Measurements from ENCODE around the gene DNAJA4. TPM values are rescaled to one million over a fixed set of nuclear protein-coding genes. Genes with fewer than 3 reads are reported as not detected.
"Not testable (repeated sequence)": the region's sequence is repeated elsewhere in the genome, so short reads cannot be mapped to it uniquely, and the experiment has no call there.

The DNAJA4 gene
- total RNA-seq, 2 donors from 2014 or later: 30.2 to 49.9 TPM

DNA sequence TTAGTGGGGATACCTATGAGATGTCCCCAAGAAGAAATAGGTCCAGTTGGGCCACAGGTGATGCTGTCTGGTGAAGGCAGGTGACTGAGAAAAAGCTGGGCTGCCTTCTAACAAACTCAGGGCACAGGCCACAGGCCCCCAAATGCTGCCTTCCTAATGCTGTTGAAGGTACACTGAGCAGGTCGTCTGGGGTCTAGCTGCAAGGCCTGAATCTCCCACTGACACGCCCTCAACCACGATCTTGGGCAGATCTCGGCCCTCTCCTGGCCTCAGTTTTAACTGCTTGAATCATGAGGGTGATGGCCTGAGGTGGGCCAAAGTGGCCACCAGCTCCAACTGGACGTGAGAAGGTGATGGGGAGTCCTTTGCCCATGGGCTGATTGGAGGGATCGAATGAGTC lies 27.9 kb upstream of the DNAJA4 start:
- peaks cover 11% of the 10 kb centered on the region for H3K27me3 Mint-ChIP-seq
- H3K36me3 Mint-ChIP-seq (ENCODE audit: low read depth): no peaks in the 10 kb centered on the region
- no peak for ATAC-seq (replicated peaks)
- H3K4me1 Mint-ChIP-seq: no peaks in the 10 kb centered on the region
- H3K4me3 Mint-ChIP-seq: no peak overlapping the region
- H3K9me3 Mint-ChIP-seq: no peaks in the 10 kb centered on the region
- H3K27ac Mint-ChIP-seq: no peak overlapping the region

DNA sequence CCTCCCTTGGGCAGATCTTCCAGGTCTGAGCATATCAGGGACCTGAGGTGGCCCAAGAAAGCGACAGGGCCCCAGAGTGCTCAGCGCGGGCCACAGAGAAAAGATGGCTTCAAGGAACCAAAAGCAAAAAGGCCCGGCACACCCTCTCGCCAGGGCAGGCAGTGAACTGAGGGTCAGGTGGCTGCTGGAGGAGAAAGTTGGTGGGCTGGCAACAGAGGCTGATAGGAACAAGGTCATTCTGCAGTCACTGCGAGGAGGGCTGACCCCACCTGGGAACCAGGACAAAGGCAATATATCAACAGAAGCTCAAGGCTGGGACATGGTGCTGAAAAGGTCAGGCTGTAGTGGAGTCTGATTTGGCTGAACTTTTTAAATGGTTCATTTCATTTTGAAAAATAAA lies 27.2 kb upstream of the DNAJA4 start:
- Mint-ChIP-seq H3K9me3 (no peaks in the 10 kb centered on the region), H3K36me3 (ENCODE audit: low read depth) (no peaks in the 10 kb centered on the region), H3K27ac (no peak overlapping the region), H3K4me3 (no peak overlapping the region), H3K27me3 (peaks cover 11% of the 10 kb centered on the region), H3K4me1 (no peaks in the 10 kb centered on the region)
- ATAC-seq (replicated peaks): no peak

- no peaks in the 10 kb centered on the region for H3K36me3 Mint-ChIP-seq (ENCODE audit: low read depth)
- no peaks in the 10 kb centered on the region for H3K4me1 Mint-ChIP-seq
- ATAC-seq (replicated peaks): no peak
- no peak overlapping the region for H3K27ac Mint-ChIP-seq
- H3K27me3 Mint-ChIP-seq: peaks cover 8% of the 10 kb centered on the region
- no peaks in the 10 kb centered on the region for H3K9me3 Mint-ChIP-seq
- H3K4me3 Mint-ChIP-seq: no peak overlapping the region
Observed at GRCh38 chr15:78239811-78240210, 24.6 kb upstream of the DNAJA4 start.

DNA sequence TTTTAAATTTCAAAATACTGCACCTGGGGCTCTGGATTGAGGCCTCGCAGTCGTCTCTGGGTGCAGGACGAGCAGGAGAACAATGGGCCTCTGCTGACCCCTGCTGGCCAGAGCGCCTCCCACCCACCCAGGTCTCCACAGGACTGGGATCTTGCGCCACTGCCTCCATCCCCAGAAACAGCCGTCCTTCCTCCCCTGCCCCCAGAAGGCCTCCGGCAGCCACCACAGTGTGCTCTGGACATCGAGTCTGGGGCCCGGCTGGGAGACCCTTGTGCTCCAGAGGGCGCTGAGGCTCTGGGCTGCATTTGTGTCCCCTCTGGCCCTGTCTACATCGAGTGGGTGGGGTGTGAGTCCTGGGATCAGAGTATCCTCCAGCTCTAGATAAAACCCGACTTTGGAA lies 23.3 kb upstream of the DNAJA4 start:
- Mint-ChIP-seq H3K27ac (no peak overlapping the region), H3K4me1 (no peaks in the 10 kb centered on the region), H3K27me3 (peaks cover 3% of the 10 kb centered on the region), H3K4me3 (no peak overlapping the region), H3K36me3 (ENCODE audit: low read depth) (no peaks in the 10 kb centered on the region), H3K9me3 (no peaks in the 10 kb centered on the region)
- ATAC-seq (replicated peaks): peak; percentile 97

- H3K27ac Mint-ChIP-seq: no peak overlapping the region
- H3K9me3 Mint-ChIP-seq: no peaks in the 10 kb centered on the region
- ATAC-seq (replicated peaks): peak; percentile 36
Observed at GRCh38 chr15:78242128-78242527, 22.2 kb upstream of the DNAJA4 start.

DNA sequence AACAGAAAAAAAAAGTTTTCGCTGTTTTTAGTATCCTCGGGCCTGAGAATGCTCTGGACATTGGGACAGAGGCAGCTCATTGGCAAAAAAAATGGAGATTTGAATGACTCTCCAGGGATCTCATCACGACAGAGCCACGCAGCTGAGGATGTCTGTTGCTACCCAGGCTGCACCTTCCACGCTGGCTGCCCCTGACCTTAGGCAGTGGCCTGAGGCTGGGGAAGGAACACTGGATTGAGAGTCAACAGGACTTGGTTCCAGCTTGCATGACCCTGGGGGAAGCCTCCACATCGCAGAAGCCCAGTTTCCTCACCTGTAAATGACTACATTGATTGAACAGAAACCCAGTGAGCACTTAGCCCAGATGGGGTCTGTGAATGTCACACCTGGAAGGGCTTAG lies 21.3 kb upstream of the DNAJA4 start:
- H3K27ac Mint-ChIP-seq: no peak overlapping the region
- H3K4me3 Mint-ChIP-seq: no peak overlapping the region
- H3K36me3 Mint-ChIP-seq (ENCODE audit: low read depth): no peaks in the 10 kb centered on the region
- H3K9me3 Mint-ChIP-seq: no peaks in the 10 kb centered on the region
- H3K4me1 Mint-ChIP-seq: no peaks in the 10 kb centered on the region
- H3K27me3 Mint-ChIP-seq: peaks cover 3% of the 10 kb centered on the region
- ATAC-seq (replicated peaks): no peak

More at GRCh38 chr15:78242128-78242527, 22.2 kb upstream of the DNAJA4 start:
- H3K27me3 Mint-ChIP-seq: peaks cover 3% of the 10 kb centered on the region
- no peaks in the 10 kb centered on the region for H3K4me1 Mint-ChIP-seq
- no peaks in the 10 kb centered on the region for H3K36me3 Mint-ChIP-seq (ENCODE audit: low read depth)
- no peak overlapping the region for H3K4me3 Mint-ChIP-seq

- H3K4me1 Mint-ChIP-seq: no peaks in the 10 kb centered on the region
- H3K36me3 Mint-ChIP-seq (ENCODE audit: low read depth): no peaks in the 10 kb centered on the region
- no peak overlapping the region for H3K27ac Mint-ChIP-seq
- peaks cover 3% of the 10 kb centered on the region for H3K27me3 Mint-ChIP-seq
- no peak overlapping the region for H3K4me3 Mint-ChIP-seq
- ATAC-seq (replicated peaks): no peak
- H3K9me3 Mint-ChIP-seq: no peaks in the 10 kb centered on the region
Observed at GRCh38 chr15:78243491-78243941, 20.8 kb upstream of the DNAJA4 start.

DNA sequence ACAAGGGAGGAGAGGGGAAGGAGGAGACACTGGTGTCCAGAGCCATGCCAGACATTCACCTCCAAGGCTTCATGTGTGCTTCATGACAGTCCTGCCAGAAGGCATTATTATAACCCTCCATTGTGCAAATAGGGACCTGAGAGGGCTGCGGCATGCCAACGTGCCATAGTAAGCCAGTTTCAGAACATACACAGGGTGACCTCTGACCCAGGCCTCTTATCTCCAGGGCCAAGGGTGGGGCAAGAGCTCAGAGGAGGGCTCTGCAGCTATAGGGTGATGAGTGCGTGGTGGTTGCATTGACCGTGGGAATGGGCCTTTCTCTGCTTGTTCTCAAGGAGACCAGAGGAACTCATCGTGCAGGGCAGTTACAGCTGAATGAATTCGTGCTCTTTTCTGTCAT lies 20.3 kb upstream of the DNAJA4 start:
- peaks cover 3% of the 10 kb centered on the region for H3K27me3 Mint-ChIP-seq
- no peaks in the 10 kb centered on the region for H3K4me1 Mint-ChIP-seq
- no peak overlapping the region for H3K4me3 Mint-ChIP-seq
- no peaks in the 10 kb centered on the region for H3K36me3 Mint-ChIP-seq (ENCODE audit: low read depth)
- H3K9me3 Mint-ChIP-seq: no peaks in the 10 kb centered on the region
- ATAC-seq (replicated peaks): no peak
- H3K27ac Mint-ChIP-seq: no peak overlapping the region

- H3K27ac Mint-ChIP-seq: no peak overlapping the region
- no peak overlapping the region for H3K4me3 Mint-ChIP-seq
- H3K4me1 Mint-ChIP-seq: no peaks in the 10 kb centered on the region
- H3K36me3 Mint-ChIP-seq (ENCODE audit: low read depth): no peaks in the 10 kb centered on the region
- ATAC-seq (replicated peaks): no peak
- H3K27me3 Mint-ChIP-seq: peaks cover 3% of the 10 kb centered on the region
- no peaks in the 10 kb centered on the region for H3K9me3 Mint-ChIP-seq
Observed at GRCh38 chr15:78244893-78245292, 19.5 kb upstream of the DNAJA4 start.

DNA sequence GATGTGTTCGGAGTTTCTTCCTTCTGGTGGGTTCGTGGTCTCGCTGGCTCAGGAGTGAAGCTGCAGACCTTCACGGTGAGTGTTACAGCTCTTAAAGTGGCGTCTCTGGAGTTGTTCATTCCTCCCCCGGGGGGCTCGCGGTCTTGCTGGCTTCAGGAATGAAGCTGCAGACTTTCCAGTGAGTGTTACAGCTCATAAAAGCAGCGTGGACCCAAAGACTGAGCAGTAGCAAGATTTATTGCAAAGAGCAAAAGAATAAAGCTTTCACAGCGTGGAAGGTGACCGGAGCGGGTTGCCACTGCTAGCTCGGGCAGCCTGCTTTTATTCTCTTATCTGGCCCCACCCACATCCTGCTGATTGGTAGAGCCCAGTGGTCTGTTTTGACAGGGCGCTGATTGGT lies 19.0 kb upstream of the DNAJA4 start:
- not testable (repeated sequence) for H3K4me1 Mint-ChIP-seq; H3K9me3 Mint-ChIP-seq; H3K36me3 Mint-ChIP-seq (ENCODE audit: low read depth); ATAC-seq (replicated peaks); H3K27me3 Mint-ChIP-seq; H3K4me3 Mint-ChIP-seq; H3K27ac Mint-ChIP-seq

GRCh38 chr15:78245976-78246620 lies 18.3 kb upstream of the DNAJA4 start:
- not testable (repeated sequence) for H3K4me1 Mint-ChIP-seq, H3K9me3 Mint-ChIP-seq

DNA sequence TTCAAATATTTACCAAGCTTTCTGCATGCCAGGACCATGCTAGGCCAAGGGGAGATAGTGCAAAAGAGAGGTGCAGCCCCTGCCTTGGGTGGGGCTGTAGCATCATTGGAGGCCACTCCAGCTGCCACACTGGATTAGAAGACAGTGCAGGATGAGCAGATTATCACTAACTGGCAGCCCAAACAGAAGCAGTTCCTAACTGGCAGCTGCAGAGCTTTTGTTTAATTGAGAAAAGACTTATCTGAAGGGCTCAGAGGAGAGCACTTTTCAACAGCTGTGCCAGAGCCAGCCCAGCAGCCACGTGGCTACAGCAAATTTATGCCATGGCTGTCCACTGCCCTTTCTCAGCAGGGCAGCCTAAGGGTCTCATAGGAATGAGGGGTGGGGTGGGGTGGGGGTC lies 16.5 kb upstream of the DNAJA4 start:
- Mint-ChIP-seq H3K4me1 (no peaks in the 10 kb centered on the region), H3K27me3 (no peaks in the 10 kb centered on the region), H3K36me3 (ENCODE audit: low read depth) (no peaks in the 10 kb centered on the region), H3K4me3 (no peak overlapping the region), H3K9me3 (no peaks in the 10 kb centered on the region), H3K27ac (no peak overlapping the region)
- ATAC-seq (replicated peaks): no peak

More at GRCh38 chr15:78245976-78246620, 18.3 kb upstream of the DNAJA4 start:
- ATAC-seq (replicated peaks); H3K27me3 Mint-ChIP-seq; H3K36me3 Mint-ChIP-seq (ENCODE audit: low read depth); H3K27ac Mint-ChIP-seq; H3K4me3 Mint-ChIP-seq: not testable (repeated sequence)

DNA sequence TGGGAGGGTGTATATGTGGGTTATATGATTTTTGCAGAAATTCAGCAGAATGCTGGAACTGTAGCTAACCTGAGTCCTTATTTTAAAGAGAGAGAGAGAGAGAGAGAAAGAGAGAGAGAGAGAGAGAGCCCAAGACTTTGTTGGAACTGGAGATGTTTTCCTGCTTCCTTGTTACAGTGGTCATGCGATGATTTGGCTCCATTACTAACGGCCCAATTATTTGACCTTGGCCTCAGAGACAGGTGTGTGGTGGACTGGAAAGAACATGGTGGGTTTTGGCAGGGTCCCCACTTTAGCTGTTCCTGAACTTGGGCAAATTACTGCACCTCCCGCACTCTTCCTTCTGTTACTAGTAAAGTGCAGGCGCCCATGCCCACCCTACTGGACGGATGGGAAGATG lies 15.2 kb upstream of the DNAJA4 start:
- Mint-ChIP-seq H3K9me3 (no peaks in the 10 kb centered on the region), H3K4me3 (no peak overlapping the region), H3K36me3 (ENCODE audit: low read depth) (no peaks in the 10 kb centered on the region), H3K4me1 (no peaks in the 10 kb centered on the region), H3K27ac (no peak overlapping the region), H3K27me3 (no peaks in the 10 kb centered on the region)
- no peak for ATAC-seq (replicated peaks)

- no peaks in the 10 kb centered on the region for H3K4me1 Mint-ChIP-seq
- H3K4me3 Mint-ChIP-seq: no peak overlapping the region
- H3K9me3 Mint-ChIP-seq: no peaks in the 10 kb centered on the region
- no peaks in the 10 kb centered on the region for H3K27me3 Mint-ChIP-seq
- no peaks in the 10 kb centered on the region for H3K36me3 Mint-ChIP-seq (ENCODE audit: low read depth)
- H3K27ac Mint-ChIP-seq: no peak overlapping the region
- no peak for ATAC-seq (replicated peaks)
Observed at GRCh38 chr15:78251136-78251535, 13.2 kb upstream of the DNAJA4 start.

- Mint-ChIP-seq H3K4me3 (no peak overlapping the region), H3K36me3 (ENCODE audit: low read depth) (no peaks in the 10 kb centered on the region), H3K27me3 (no peaks in the 10 kb centered on the region), H3K4me1 (no peaks in the 10 kb centered on the region), H3K27ac (no peak overlapping the region), H3K9me3 (no peaks in the 10 kb centered on the region)
- ATAC-seq (replicated peaks): no peak
Observed at GRCh38 chr15:78255421-78256043, 8.8 kb upstream of the DNAJA4 start.

All from activated T-helper 17 cell treated with anti-CD3 and anti-CD28 coated beads, Interleukin-2, amount 50 U/mL, for 72 hours (primary cell).